ENCODE measurements around the gene CHD2.
"Not testable (repeated sequence)": the region's sequence is repeated elsewhere in the genome, so short reads cannot be mapped to it uniquely, and the experiment has no call there.

The CHD2 gene

GRCh38 chr15:93031103-93031464 is 131.0 kb downstream of the CHD2 start:
- Histone ChIP-seq H3K36me3 (ENCODE audit: control insufficient read depth, insufficient read depth, low read length) (peaks cover 19% of the 10 kb centered on the region), H3K9me3 (ENCODE audit: control insufficient read depth, insufficient read depth, low read length) (no peaks in the 10 kb centered on the region), H3K9ac (ENCODE audit: low read depth, low read length) (no peak overlapping the region), H3K27ac (ENCODE audit: low read depth, low read length) (no peak overlapping the region), H3K4me3 (ENCODE audit: low read depth, low read length) (no peak overlapping the region), H3K4me1 (ENCODE audit: control insufficient read depth, insufficient read depth, low read length) (peaks cover 7% of the 10 kb centered on the region; the same call in 1 of the 2 replicates), H3K27me3 (ENCODE audit: control insufficient read depth, insufficient read depth, low read length) (no peaks in the 10 kb centered on the region)

DNA sequence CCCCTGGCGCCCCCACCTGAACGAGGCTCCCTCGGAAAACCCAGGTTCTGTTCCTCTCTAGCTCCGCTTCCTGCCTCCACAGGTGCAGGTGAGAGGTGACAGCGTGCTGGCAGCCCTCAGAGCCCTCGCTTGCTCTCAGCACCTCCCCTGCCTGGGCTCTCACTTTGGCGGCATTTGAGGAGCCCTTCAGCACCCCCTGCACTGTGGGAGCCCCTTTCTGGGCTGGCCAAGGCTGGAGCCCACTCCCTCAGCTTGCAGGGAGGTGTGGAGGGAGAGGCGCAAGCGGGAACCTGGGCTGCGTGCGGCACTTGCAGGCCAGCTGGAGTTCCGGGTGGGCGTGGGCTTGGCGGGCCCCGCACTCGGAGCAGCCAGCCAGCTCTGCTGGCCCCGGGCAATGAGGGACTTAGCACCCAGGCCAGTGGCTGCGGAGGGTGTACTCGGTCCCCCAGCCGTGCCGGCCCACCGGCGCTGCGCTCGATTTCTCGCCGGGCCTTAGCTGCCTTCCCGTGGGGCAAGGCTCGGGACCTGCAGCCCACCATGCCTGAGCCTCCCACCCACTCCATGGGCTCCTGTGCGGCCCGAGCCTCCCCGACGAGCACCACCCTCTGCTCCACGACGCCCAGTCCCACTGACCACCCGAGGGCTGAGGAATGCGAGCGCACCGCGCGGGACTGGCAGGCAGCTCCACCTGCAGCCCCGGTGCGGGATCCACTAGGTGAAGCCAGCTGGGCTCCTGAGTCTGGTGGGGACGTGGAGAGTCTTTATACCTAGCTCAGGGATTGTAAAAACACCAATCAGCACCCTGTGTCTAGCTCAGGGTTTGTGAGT is 131.6 kb downstream of the CHD2 start:
- H3K9ac ChIP-seq (ENCODE audit: low read depth, low read length); H3K9me3 ChIP-seq (ENCODE audit: control insufficient read depth, insufficient read depth, low read length); H3K4me3 ChIP-seq (ENCODE audit: low read depth, low read length); H3K4me1 ChIP-seq (ENCODE audit: control insufficient read depth, insufficient read depth, low read length); H3K27ac ChIP-seq (ENCODE audit: low read depth, low read length); H3K27me3 ChIP-seq (ENCODE audit: control insufficient read depth, insufficient read depth, low read length): not testable (repeated sequence)
- peaks cover 12% of the 10 kb centered on the region for H3K36me3 ChIP-seq (ENCODE audit: control insufficient read depth, insufficient read depth, low read length)

GRCh38 chr15:93032515-93033206 is 132.5 kb downstream of the CHD2 start:
- H3K4me3 ChIP-seq (ENCODE audit: low read depth, low read length); H3K9me3 ChIP-seq (ENCODE audit: control insufficient read depth, insufficient read depth, low read length); H3K9ac ChIP-seq (ENCODE audit: low read depth, low read length); H3K36me3 ChIP-seq (ENCODE audit: control insufficient read depth, insufficient read depth, low read length); H3K4me1 ChIP-seq (ENCODE audit: control insufficient read depth, insufficient read depth, low read length); H3K27ac ChIP-seq (ENCODE audit: low read depth, low read length); H3K27me3 ChIP-seq (ENCODE audit: control insufficient read depth, insufficient read depth, low read length): not testable (repeated sequence)

GRCh38 chr15:93033434-93034045 is 133.4 kb downstream of the CHD2 start:
- peaks cover 7% of the 10 kb centered on the region; the same call in 1 of the 2 replicates for H3K4me1 ChIP-seq (ENCODE audit: control insufficient read depth, insufficient read depth, low read length)
- H3K36me3 ChIP-seq (ENCODE audit: control insufficient read depth, insufficient read depth, low read length): no peaks in the 10 kb centered on the region
- H3K27ac ChIP-seq (ENCODE audit: low read depth, low read length): no peak overlapping the region
- no peaks in the 10 kb centered on the region for H3K9me3 ChIP-seq (ENCODE audit: control insufficient read depth, insufficient read depth, low read length)
- H3K9ac ChIP-seq (ENCODE audit: low read depth, low read length): no peak overlapping the region
- no peaks in the 10 kb centered on the region for H3K27me3 ChIP-seq (ENCODE audit: control insufficient read depth, insufficient read depth, low read length)
- no peak overlapping the region for H3K4me3 ChIP-seq (ENCODE audit: low read depth, low read length)

DNA sequence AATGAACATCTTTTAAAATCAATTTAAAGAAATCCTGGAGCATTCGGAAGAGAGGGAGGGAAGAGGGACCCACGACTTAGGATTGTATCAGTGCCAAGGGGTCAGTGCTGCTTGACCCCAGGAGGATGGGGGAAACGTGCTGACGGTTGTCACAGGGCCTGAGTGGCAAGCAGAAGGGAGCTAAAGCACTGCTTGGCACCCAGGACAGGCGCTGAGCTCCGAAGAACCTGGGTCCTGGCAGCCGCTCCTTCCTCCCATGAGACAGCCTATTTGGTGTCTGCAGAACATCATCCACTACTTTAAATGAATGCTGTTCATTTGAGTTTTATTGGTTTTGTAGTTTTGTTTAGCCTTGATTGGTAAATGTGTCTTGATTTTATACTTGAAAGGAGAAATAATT is 134.4 kb downstream of the CHD2 start:
- no peak overlapping the region for H3K4me3 ChIP-seq (ENCODE audit: low read depth, low read length)
- peaks cover 7% of the 10 kb centered on the region; the same call in 1 of the 2 replicates for H3K4me1 ChIP-seq (ENCODE audit: control insufficient read depth, insufficient read depth, low read length)
- H3K9me3 ChIP-seq (ENCODE audit: control insufficient read depth, insufficient read depth, low read length): no peaks in the 10 kb centered on the region
- H3K27ac ChIP-seq (ENCODE audit: low read depth, low read length): no peak overlapping the region
- H3K27me3 ChIP-seq (ENCODE audit: control insufficient read depth, insufficient read depth, low read length): no peaks in the 10 kb centered on the region
- no peaks in the 10 kb centered on the region for H3K36me3 ChIP-seq (ENCODE audit: control insufficient read depth, insufficient read depth, low read length)
- H3K9ac ChIP-seq (ENCODE audit: low read depth, low read length): no peak overlapping the region

GRCh38 chr15:93035092-93035915 is 135.2 kb downstream of the CHD2 start:
- Histone ChIP-seq H3K27me3 (ENCODE audit: control insufficient read depth, insufficient read depth, low read length) (no peaks in the 10 kb centered on the region), H3K9ac (ENCODE audit: low read depth, low read length) (no peak overlapping the region), H3K36me3 (ENCODE audit: control insufficient read depth, insufficient read depth, low read length) (no peaks in the 10 kb centered on the region), H3K4me3 (ENCODE audit: low read depth, low read length) (no peak overlapping the region), H3K27ac (ENCODE audit: low read depth, low read length) (no peak overlapping the region), H3K9me3 (ENCODE audit: control insufficient read depth, insufficient read depth, low read length) (no peaks in the 10 kb centered on the region), H3K4me1 (ENCODE audit: control insufficient read depth, insufficient read depth, low read length) (peaks cover 2% of the 10 kb centered on the region; the same call in 1 of the 2 replicates)

DNA sequence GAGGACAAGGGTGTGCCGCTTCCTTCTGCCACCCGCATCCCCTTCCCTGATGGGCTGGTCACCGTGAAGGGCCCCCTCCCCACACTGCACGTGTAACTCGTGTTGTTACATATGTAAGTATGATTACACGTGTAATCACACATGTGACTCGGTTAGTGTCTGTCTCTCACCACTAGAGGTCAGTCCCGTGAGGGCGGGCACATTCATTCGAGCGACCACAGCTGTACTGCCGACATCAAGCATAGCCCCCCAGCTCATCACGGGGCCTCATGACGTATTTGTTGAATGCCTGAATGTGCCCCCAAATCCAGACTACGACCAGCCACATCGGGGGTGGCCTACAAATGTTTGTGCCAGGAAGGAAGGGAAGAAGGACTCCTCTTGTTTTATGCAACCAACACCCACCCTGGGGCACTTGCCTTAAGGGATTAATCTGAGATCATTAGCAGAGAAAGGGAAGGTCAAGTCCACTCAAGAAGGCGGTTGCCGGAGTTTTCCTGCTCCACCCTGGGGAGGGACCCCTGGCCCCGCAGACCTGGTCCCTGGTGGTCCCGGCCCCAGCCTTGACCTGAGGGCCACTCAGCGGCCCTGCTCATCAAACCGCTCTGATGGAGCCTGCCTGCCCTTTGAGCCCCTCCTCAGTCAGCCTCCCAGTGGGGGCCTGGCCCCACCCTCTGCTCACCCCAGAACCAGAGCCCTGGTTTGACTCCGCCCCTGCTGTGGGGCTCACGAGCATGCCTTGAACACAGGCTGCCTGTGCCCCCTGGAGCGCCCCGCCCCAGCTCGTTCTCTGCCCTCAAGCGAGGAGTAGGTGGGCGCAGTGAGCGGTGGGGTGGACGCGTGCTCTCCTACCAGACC is 136.1 kb downstream of the CHD2 start:
- Histone ChIP-seq H3K27ac (ENCODE audit: low read depth, low read length) (no peak overlapping the region), H3K27me3 (ENCODE audit: control insufficient read depth, insufficient read depth, low read length) (no peaks in the 10 kb centered on the region), H3K36me3 (ENCODE audit: control insufficient read depth, insufficient read depth, low read length) (no peaks in the 10 kb centered on the region), H3K4me3 (ENCODE audit: low read depth, low read length) (no peak overlapping the region), H3K4me1 (ENCODE audit: control insufficient read depth, insufficient read depth, low read length) (no peaks in the 10 kb centered on the region), H3K9ac (ENCODE audit: low read depth, low read length) (no peak overlapping the region), H3K9me3 (ENCODE audit: control insufficient read depth, insufficient read depth, low read length) (no peaks in the 10 kb centered on the region)

DNA sequence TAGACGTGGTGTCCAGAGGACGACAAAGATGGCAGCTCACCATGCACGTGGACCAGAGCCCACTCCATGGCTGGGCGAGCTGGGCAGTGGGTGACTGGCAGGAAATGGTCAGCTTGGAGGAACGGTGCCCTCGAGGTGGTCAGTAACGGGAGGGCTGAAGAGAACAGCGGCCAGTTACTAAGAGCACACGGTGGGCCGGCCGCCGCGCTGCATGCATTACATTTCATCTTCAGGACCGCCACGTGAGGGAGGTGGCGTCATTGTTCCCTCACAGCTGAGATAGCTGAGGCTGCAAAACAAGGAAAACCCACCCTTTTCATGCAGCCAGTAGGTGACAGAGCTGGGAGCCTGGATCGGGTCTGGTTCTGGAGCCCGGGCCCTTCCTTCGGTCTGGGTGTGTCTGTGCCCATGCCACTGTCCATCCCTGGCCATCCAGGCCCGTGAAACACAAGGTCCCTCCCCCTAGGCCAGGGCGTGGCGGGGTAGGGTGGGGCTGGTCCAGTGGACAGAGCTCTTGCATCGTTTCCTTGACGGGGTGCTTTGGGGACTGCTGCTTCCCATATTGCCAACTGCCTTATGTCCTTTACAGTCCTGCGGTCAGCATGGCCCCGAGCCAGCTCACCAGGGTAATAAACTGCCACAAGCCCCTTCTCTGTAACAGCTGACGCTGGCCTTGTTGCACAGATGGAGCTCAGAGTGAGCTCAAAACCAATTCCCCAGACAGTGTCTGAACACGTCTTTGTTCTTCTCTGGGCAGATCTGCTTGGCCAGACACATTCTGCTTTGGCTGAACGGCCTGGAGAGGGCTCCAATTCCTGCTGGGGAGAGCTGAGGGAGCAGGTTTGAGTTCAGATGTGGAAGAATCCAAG is 137.1 kb downstream of the CHD2 start:
- Histone ChIP-seq H3K27ac (ENCODE audit: low read depth, low read length) (no peak overlapping the region), H3K4me1 (ENCODE audit: control insufficient read depth, insufficient read depth, low read length) (no peaks in the 10 kb centered on the region), H3K27me3 (ENCODE audit: control insufficient read depth, insufficient read depth, low read length) (no peaks in the 10 kb centered on the region)

DNA sequence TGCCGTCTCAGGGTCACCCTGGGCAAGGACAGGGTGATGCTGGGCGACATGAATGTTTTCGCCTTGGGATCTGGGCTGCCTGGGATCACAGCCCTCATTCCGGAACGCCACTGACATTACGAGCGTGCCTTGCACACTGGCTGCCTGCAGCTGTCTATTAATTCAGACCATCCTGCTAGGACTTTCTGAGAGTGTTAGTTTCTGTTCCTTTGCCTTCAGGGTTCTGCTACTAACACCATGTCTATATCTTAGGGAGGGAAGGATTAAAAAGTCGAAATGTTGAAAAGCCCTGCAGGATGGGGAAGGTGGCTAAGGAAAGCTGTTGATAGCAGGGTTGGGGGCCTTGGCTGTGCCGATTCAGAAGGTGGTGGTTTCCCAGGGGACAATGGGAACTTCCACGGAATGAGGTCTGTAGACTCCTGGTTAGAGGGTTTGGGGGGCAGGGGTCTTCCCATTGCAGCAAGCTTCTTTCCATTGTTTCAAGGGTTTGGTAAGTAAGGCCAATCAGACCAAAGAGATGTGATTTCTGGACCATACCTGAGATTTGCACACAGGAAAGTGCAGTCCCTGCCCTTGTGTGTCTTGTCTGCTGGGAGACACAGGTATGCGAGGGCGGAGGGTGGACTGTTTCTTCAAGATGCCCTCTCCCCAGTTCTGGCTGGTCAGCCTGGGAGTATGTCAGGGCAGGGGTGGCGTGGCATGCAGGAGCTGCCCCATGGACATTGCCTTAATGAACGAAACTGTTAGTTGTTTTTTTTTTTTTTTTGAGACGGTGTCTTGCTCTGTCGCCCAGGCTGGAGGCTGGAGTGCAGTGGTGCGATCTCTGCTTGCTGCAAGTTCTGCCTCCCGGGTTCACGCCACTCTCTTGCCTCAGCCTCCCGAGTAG is 137.9 kb downstream of the CHD2 start:
- no peak overlapping the region for H3K27ac ChIP-seq (ENCODE audit: low read depth, low read length)
- H3K4me3 ChIP-seq (ENCODE audit: low read depth, low read length): no peak overlapping the region
- no peak overlapping the region for H3K9ac ChIP-seq (ENCODE audit: low read depth, low read length)

More for the DNA sequence above, 137.1 kb downstream of the CHD2 start:
- no peaks in the 10 kb centered on the region for H3K36me3 ChIP-seq (ENCODE audit: control insufficient read depth, insufficient read depth, low read length)
- no peaks in the 10 kb centered on the region for H3K9me3 ChIP-seq (ENCODE audit: control insufficient read depth, insufficient read depth, low read length)
- no peak overlapping the region for H3K4me3 ChIP-seq (ENCODE audit: low read depth, low read length)
- no peak overlapping the region for H3K9ac ChIP-seq (ENCODE audit: low read depth, low read length)

More for the DNA sequence above, 137.9 kb downstream of the CHD2 start:
- no peaks in the 10 kb centered on the region for H3K27me3 ChIP-seq (ENCODE audit: control insufficient read depth, insufficient read depth, low read length)
- no peaks in the 10 kb centered on the region for H3K9me3 ChIP-seq (ENCODE audit: control insufficient read depth, insufficient read depth, low read length)
- H3K36me3 ChIP-seq (ENCODE audit: control insufficient read depth, insufficient read depth, low read length): no peaks in the 10 kb centered on the region
- no peaks in the 10 kb centered on the region for H3K4me1 ChIP-seq (ENCODE audit: control insufficient read depth, insufficient read depth, low read length)

Data from HUES48 (cell line).